ENCODE measurements around the gene OPN4. TPM values are rescaled to one million over a fixed set of nuclear protein-coding genes. Genes with fewer than 3 reads are reported as not detected.

The OPN4 gene, protein sequence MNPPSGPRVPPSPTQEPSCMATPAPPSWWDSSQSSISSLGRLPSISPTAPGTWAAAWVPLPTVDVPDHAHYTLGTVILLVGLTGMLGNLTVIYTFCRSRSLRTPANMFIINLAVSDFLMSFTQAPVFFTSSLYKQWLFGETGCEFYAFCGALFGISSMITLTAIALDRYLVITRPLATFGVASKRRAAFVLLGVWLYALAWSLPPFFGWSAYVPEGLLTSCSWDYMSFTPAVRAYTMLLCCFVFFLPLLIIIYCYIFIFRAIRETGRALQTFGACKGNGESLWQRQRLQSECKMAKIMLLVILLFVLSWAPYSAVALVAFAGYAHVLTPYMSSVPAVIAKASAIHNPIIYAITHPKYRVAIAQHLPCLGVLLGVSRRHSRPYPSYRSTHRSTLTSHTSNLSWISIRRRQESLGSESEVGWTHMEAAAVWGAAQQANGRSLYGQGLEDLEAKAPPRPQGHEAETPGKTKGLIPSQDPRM
- total RNA-seq (2011; cell fraction: chromatin; rRNA removed; ENCODE audit: low replicate concordance) = not detected in 2 replicates
- not detected in 2 replicates for total RNA-seq (2011; cell fraction: nucleolus; rRNA removed)
- not detected in 2 replicates for total RNA-seq (2011; cell fraction: nucleoplasm; rRNA removed)
- total RNA-seq (2014; rRNA removed) (not detected in 2 replicates), total RNA-seq (2014; rRNA removed; fragmentation: Illumina TruSeq; extraction: Trizol) (not detected in 2 replicates), total RNA-seq (2015; rRNA removed; fragmentation: Illumina TruSeq; extraction: Trizol) (not detected in 2 replicates), total RNA-seq (2021) (not detected in 2 replicates), polyA plus RNA-seq (2011; rRNA removed) (not detected in 2 replicates), polyA plus RNA-seq (2014; fragmentation: Illumina TruSeq; extraction: Trizol) (not detected in 2 replicates), polyA plus RNA-seq (2014; fragmentation: Nextera tagmentation; extraction: Ambion mirVana) (not detected), polyA plus RNA-seq (2014; rRNA removed) (not detected in 2 replicates), polyA minus RNA-seq (2011; rRNA and poly(A)+ RNA removed) (not detected in 2 replicates), Bru-seq, nascent RNA (percentile 12 among the genes with signal in this experiment), BruChase-seq, experiment 1, labeled RNA remaining after a 2-hour chase (not detected), BruChase-seq, experiment 2, labeled RNA remaining after a 6-hour chase (not detected)
- polyA plus RNA-seq (2011; cell fraction: cytosol; rRNA removed) = not detected in 2 replicates
- not detected in 2 replicates for polyA plus RNA-seq (2011; cell fraction: nucleus; rRNA removed)
- polyA plus RNA-seq (2012) = not detected in 2 replicates
- polyA minus RNA-seq (2011; cell fraction: cytosol; rRNA and poly(A)+ RNA removed) = not detected in 2 replicates
- not detected in 2 replicates for polyA minus RNA-seq (2011; cell fraction: nucleus; rRNA and poly(A)+ RNA removed)
- long read RNA-seq, experiment 1 = 0 reads
- long read RNA-seq, experiment 2 = 0 reads
- long read RNA-seq, experiment 3 = 0 reads

GRCh38 chr10:86654411-86655172, at the start of gene OPN4:
Gene OPN4, plus strand, starts transcription at chr10:86654547. Its CDS starts 237 bp downstream, at chr10:86654784.
- H3K9me1 ChIP-seq (ENCODE audit: control insufficient read depth, insufficient read depth, low read length) = no peaks in the 10 kb centered on the region
- peaks cover 10 to 89% of the 10 kb centered on the region in 2 experiments; a peak in 3 of 5 replicates for H3K27me3 ChIP-seq (ENCODE audit: control insufficient read depth in 2 of 2, insufficient read depth in 2 of 2, low read length in 2 of 2)
- peak; percentile 67 for ATAC-seq
- POLR2A ChIA-PET = interaction anchor here (0.6 to 0.8 kb wide), 3 partner anchors 9 to 25 kb away, joined by 3 to 4 read pairs (median 3); no protein-coding TSS in a partner anchor
- H3K4me1 ChIP-seq (replicated peaks in 1 of 2; ENCODE audit: control insufficient read depth in 2 of 2, insufficient read depth in 2 of 2, low read length in 2 of 2) = peaks cover 0 to 4% of the 10 kb centered on the region in 2 experiments; a peak in 2 of 5 replicates
- no peak within 1 kb of the TSS for H3K4me3 ChIP-seq
- intact Hi-C loops (cut with micrococcal nuclease) (no loop called here), in situ Hi-C loops (cut with MboI) (no loop called here)
- no peaks in the 10 kb centered on the region for H4K20me1 ChIP-seq (replicated peaks; ENCODE audit: control insufficient read depth, insufficient read depth, low read length)
- 4% methylated on average over 13 of the region's 17 CpGs for WGBS (ENCODE audit: insufficient coverage, low coverage, missing lambda C conversion rate)
- CTCF ChIA-PET (ENCODE audit: low intra/inter-chr PET ratio) = no interaction called here
- H3K79me2 ChIP-seq (ENCODE audit: control insufficient read depth, insufficient read depth, low read length) = no peaks in the 10 kb centered on the region
- H3K4me2 ChIP-seq (ENCODE audit: insufficient read depth, low read length) = no peak within 1 kb of the TSS
- no peaks in the 10 kb centered on the region for H3K9me3 ChIP-seq (replicated peaks; ENCODE audit: control insufficient read depth, insufficient read depth, low read depth, low read length)
- FAIRE-seq = no peak
- H3K36me3 ChIP-seq (ENCODE audit: control insufficient read depth, insufficient read depth, low read length) = no peaks in the 10 kb centered on the region
- BruUV-seq (replicated peaks) = no TSS peak
- peak in 2 of 4 experiments; percentile 20 to 31 for DNase-seq (ENCODE audit: extremely low read depth in 1 of 4, low spot score in 3 of 4)
- no peak within 1 kb of the TSS for H3K27ac ChIP-seq (ENCODE audit: extremely low read depth, low read depth, low read length)
- H2AFZ ChIP-seq (ENCODE audit: low read depth, low read length) = 0 out of 2 replicates have a peak within 1 kb of the TSS, but pooled peaks have one; percentile 32
- no peak within 1 kb of the TSS; a peak in 1 of 4 replicates for H3K9ac ChIP-seq (ENCODE audit: insufficient read depth in 1 of 2, low read depth in 2 of 2, low read length in 2 of 2)
- TF ChIP-seq E2F8 (IDR thresholded peaks at IDR 0.05; ENCODE audit: low read depth, partially characterized antibody) = no peak
- no peak for TF ChIP-seq ZNF77 (CRISPR knock-in tag; IDR thresholded peaks at IDR 0.05)
- TF ChIP-seq FOSL1 (tag; conservative IDR thresholded peaks at IDR 0.05) = 0 out of 2 replicates have a peak, but pooled peaks have one; percentile 32
- no peak for TF ChIP-seq CREB1 (IDR thresholded peaks at IDR 0.05)
- peak; percentile 14; the same call in 1 of the 2 replicates for TF ChIP-seq CREB1 (CRISPR knock-in tag; IDR thresholded peaks at IDR 0.05)
- no peak for TF ChIP-seq RERE (CRISPR knock-in tag; IDR thresholded peaks at IDR 0.05; ENCODE audit: borderline replicate concordance)
- TF ChIP-seq NRF1 (conservative IDR thresholded peaks at IDR 0.05 in 1 of 2, IDR thresholded peaks at IDR 0.05 in 1 of 2) = peak; percentile 79 to 84
